H9 (cell line): ENCODE data around the gene NEURL2. TPM values are rescaled to one million over a fixed set of nuclear protein-coding genes. Genes with fewer than 3 reads are reported as not detected.
A peak's percentile ranks its signal among the peaks of the same experiment; 100 is the strongest.

Experiments used
- DNase-seq: peaks from one replicate; pipeline ENCODE4 v3.0.0-alpha.2; 2017
- H2AFZ ChIP-seq: one replicate; pipeline ENCODE4 v1.6.1; 2013; ENCODE audit warnings: mild to moderate bottlenecking, low read length, control low read depth, moderate library complexity
- H2AK5ac ChIP-seq: 2 replicates; pipeline ENCODE4 v1.6.1; 2013; ENCODE audit warnings: low read length, control low read depth, mixed read lengths; ENCODE audit not compliant: insufficient read length
- H2BK120ac ChIP-seq: one replicate; pipeline ENCODE4 v1.6.1; 2013; ENCODE audit warnings: low read depth, mild to moderate bottlenecking, low read length, control low read depth, inconsistent platforms; ENCODE audit not compliant: poor library complexity, severe bottlenecking
- H2BK12ac ChIP-seq: 2 replicates; pipeline ENCODE4 v1.6.1; 2013; ENCODE audit warnings: low read length, control low read depth, mixed read lengths, low read depth; ENCODE audit not compliant: insufficient read length
- H2BK15ac ChIP-seq: 2 replicates; pipeline ENCODE4 v1.6.1; 2013; ENCODE audit warnings: low read depth, low read length, control low read depth
- H2BK20ac ChIP-seq: one replicate; pipeline ENCODE4 v1.6.1; 2013; ENCODE audit warnings: low read depth, mild to moderate bottlenecking, low read length, control low read depth, inconsistent platforms; ENCODE audit not compliant: poor library complexity, severe bottlenecking
- H2BK5ac ChIP-seq: 2 replicates; pipeline ENCODE4 v1.6.1; 2013; ENCODE audit warnings: low read length, control low read depth, mixed read lengths; ENCODE audit not compliant: insufficient read length
- H3K14ac ChIP-seq: 2 replicates; pipeline ENCODE4 v1.6.1; 2013; ENCODE audit warnings: low read length, control low read depth; ENCODE audit not compliant: insufficient read depth
- H3K18ac ChIP-seq: 2 replicates; pipeline ENCODE4 v1.6.1; 2013; ENCODE audit warnings: low read depth, mild to moderate bottlenecking, mixed read lengths, low read length, control low read depth; ENCODE audit not compliant: insufficient read length
- H3K23ac ChIP-seq: 2 replicates; pipeline ENCODE4 v1.6.1; 2013; ENCODE audit warnings: low read length, control low read depth, mixed read lengths, low read depth; ENCODE audit not compliant: insufficient read length
- H3K23me2 ChIP-seq: 2 replicates; pipeline ENCODE4 v1.6.1; 2013; ENCODE audit warnings: low read depth, mild to moderate bottlenecking, mixed read lengths, low read length, control low read depth; ENCODE audit not compliant: insufficient read length, poor library complexity, severe bottlenecking
- H3K27ac ChIP-seq: 2 replicates; pipeline ENCODE4 v1.5.1; 2013; ENCODE audit warnings: low read length, control low read depth, mixed read lengths, low read depth; ENCODE audit not compliant: insufficient read length
- H3K27me3 ChIP-seq: 2 replicates; pipeline ENCODE4 v1.6.1; 2013; ENCODE audit warnings: low read length, control low read depth, inconsistent platforms; ENCODE audit not compliant: insufficient read depth
- H3K4ac ChIP-seq: 2 replicates; pipeline ENCODE4 v1.6.1; 2013; ENCODE audit warnings: low read depth, mild to moderate bottlenecking, control low read depth, inconsistent platforms, low read length, moderate library complexity
- H3K4me1 ChIP-seq: 2 replicates; pipeline ENCODE4 v1.6.1; 2013; ENCODE audit warnings: low read length, control low read depth, inconsistent platforms; ENCODE audit not compliant: insufficient read depth
- H3K4me2 ChIP-seq: 2 replicates; pipeline ENCODE4 v1.6.1; 2013; ENCODE audit warnings: low read length, control low read depth, mixed read lengths; ENCODE audit not compliant: insufficient read length, insufficient read depth
- H3K56ac ChIP-seq: 2 replicates; pipeline ENCODE4 v1.6.1; 2013; ENCODE audit warnings: low read depth, mild to moderate bottlenecking, mixed read lengths, low read length, control low read depth; ENCODE audit not compliant: insufficient read length
- H3K79me1 ChIP-seq: 2 replicates; pipeline ENCODE4 v1.6.1; 2013; ENCODE audit warnings: low read depth, mild to moderate bottlenecking, moderate library complexity, low read length, control low read depth, inconsistent platforms; ENCODE audit not compliant: insufficient read depth, poor library complexity, severe bottlenecking
- H3K79me2 ChIP-seq: 2 replicates; pipeline ENCODE4 v1.6.1; 2013; ENCODE audit warnings: low read length, control low read depth, inconsistent platforms; ENCODE audit not compliant: insufficient read depth
- H3K9ac ChIP-seq: 2 replicates; pipeline ENCODE4 v1.6.1; 2013; ENCODE audit warnings: low read length, control low read depth, mixed read lengths; ENCODE audit not compliant: insufficient read length; ENCODE audit errors: extremely low read depth
- H3K9me3 ChIP-seq: one replicate; pipeline ENCODE4 v1.6.1; 2013; ENCODE audit warnings: low read depth, low read length, inconsistent platforms; ENCODE audit not compliant: control insufficient read depth
- H3T11ph ChIP-seq: one replicate; pipeline ENCODE4 v1.6.1; 2013; ENCODE audit warnings: mild to moderate bottlenecking, low read length, control low read depth, inconsistent platforms
- H4K20me1 ChIP-seq: one replicate; pipeline ENCODE4 v1.6.1; 2013; ENCODE audit not compliant: control insufficient read depth, insufficient read length, insufficient read depth
- H4K5ac ChIP-seq: 2 replicates; pipeline ENCODE4 v1.6.1; 2013; ENCODE audit warnings: low read depth, mild to moderate bottlenecking, mixed read lengths, low read length, control low read depth; ENCODE audit not compliant: insufficient read length
- H4K8ac ChIP-seq: replicated peaks from 2 replicates; pipeline ENCODE4 v1.6.1; 2013; ENCODE audit warnings: low read length, control low read depth, mixed read lengths, low read depth; ENCODE audit not compliant: insufficient read length
- H4K91ac ChIP-seq: 2 replicates; pipeline ENCODE4 v1.6.1; 2013; ENCODE audit warnings: low read depth, mild to moderate bottlenecking, moderate library complexity, mixed read lengths, low read length, control low read depth; ENCODE audit not compliant: insufficient read length
- H3K27ac Mint-ChIP-seq, 3 experiments: 2 replicates in 2 of 3; 3 replicates in 1 of 3; pipeline ENCODE4 v1.8.0; 2020 to 2021; ENCODE audit warnings: mixed read lengths in 3 of 3, mild to moderate bottlenecking in 1 of 3, moderate library complexity in 1 of 3
- H3K27me3 Mint-ChIP-seq: 2 replicates; pipeline ENCODE4 v1.8.0; 2021; ENCODE audit warnings: low read depth, mild to moderate bottlenecking, moderate library complexity, mixed read lengths
- H3K36me3 Mint-ChIP-seq, 3 experiments: 2 replicates in 2 of 3; 3 replicates in 1 of 3; pipeline ENCODE4 v1.8.0; 2020 to 2021; ENCODE audit warnings: low read depth in 3 of 3, mixed read lengths in 3 of 3; ENCODE audit not compliant: insufficient read depth in 1 of 3
- H3K4me1 Mint-ChIP-seq, 2 experiments: 2 replicates each; pipeline ENCODE4 v1.8.0; 2020; ENCODE audit warnings: mixed read lengths in 2 of 2
- H3K4me3 Mint-ChIP-seq, 2 experiments: 2 replicates in 1 of 2; 3 replicates in 1 of 2; pipeline ENCODE4 v1.8.0; 2020 to 2021; ENCODE audit warnings: mild to moderate bottlenecking in 2 of 2, mixed read lengths in 2 of 2, moderate library complexity in 1 of 2
- H3K9me3 Mint-ChIP-seq, 2 experiments: 2 replicates in 1 of 2; 3 replicates in 1 of 2; pipeline ENCODE4 v1.8.0; 2020; ENCODE audit warnings: mild to moderate bottlenecking in 2 of 2, mixed read lengths in 2 of 2, moderate library complexity in 1 of 2
- WGBS: extraction: QIAGEN DNeasy Blood & Tissue Kit; methylation state at CpG from one replicate; pipeline ENCODE4 v1.1.7; 2013; ENCODE audit warnings: missing lambda C conversion rate, low lambda C conversion rate, mixed read lengths; ENCODE audit not compliant: insufficient read length; ENCODE audit errors: extremely low coverage; 5-methylcytosine and 5-hydroxymethylcytosine counted together
- total RNA-seq: library from RNA; stranded (reverse); gene quantifications from 2 replicates; pipeline ENCODE4 v1.2.1, GENCODE V29; 2021
- TF ChIP-seq, protein P1 (sequence below): fragments of 200-600 bp; sonication (generic); conservative IDR thresholded peaks from 3 replicates; pipeline ENCODE4 v1.8.0; 2021; ENCODE audit warnings: antibody characterized with exemption, mild to moderate bottlenecking

The NEURL2 gene
- total RNA-seq, 1 experiment from 2014 or later, result 5.4 TPM

DNA sequence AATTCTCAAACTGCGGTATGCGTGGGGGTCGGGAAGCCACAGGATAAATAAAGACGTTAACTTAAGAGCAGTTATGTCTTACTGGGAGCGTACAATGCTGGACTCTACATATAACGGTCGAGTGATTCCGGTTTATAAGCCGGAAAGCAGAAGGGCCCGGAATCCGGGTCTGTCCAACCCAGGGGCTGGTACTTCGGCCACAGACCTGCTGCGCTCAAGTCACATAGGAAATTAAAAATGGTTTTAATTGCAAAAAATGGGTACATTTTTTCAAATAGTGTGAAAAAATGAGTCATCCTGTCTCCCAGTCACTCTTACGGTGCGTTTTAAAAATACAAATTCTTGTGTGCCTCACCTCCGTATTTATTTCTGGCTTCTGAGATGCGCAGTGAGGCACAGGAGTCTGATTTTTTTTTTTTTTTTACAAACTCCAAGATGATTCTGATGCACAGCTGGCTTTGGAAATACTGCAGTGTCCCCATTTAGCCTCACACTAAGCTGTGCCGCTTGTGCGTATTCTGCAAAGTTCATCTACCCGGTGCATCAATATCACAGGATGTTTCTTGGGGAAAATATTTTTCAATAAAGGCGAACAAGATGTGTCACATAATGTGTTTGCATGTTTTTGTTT, 44.5 kb upstream of the NEURL2 start:
- Mint-ChIP-seq H3K4me1 (peaks cover 32 to 33% of the 10 kb centered on the region in 2 experiments), H3K4me3 (peak overlapping the region; percentile 82 to 92), H3K36me3 (peaks cover 14 to 35% (median 32%) of the 10 kb centered on the region in 3 experiments), H3K27me3 (no peaks in the 10 kb centered on the region; the same call in 1 of the 2 replicates), H3K9me3 (no peaks in the 10 kb centered on the region), H3K27ac (peak overlapping the region; percentile 91 to 96 (median 93); a peak in 6 of 7 replicates)
- DNase-seq, result no peak
- peak overlapping the region; percentile 39 for H3K18ac ChIP-seq
- H2BK5ac ChIP-seq, result no peak overlapping the region
- no peaks in the 10 kb centered on the region for H4K20me1 ChIP-seq
- no peak overlapping the region for H2AFZ ChIP-seq
- H3K4ac ChIP-seq, result no peak overlapping the region
- H3K23me2 ChIP-seq, result peaks cover 11% of the 10 kb centered on the region
- TF ChIP-seq, protein P1, sequence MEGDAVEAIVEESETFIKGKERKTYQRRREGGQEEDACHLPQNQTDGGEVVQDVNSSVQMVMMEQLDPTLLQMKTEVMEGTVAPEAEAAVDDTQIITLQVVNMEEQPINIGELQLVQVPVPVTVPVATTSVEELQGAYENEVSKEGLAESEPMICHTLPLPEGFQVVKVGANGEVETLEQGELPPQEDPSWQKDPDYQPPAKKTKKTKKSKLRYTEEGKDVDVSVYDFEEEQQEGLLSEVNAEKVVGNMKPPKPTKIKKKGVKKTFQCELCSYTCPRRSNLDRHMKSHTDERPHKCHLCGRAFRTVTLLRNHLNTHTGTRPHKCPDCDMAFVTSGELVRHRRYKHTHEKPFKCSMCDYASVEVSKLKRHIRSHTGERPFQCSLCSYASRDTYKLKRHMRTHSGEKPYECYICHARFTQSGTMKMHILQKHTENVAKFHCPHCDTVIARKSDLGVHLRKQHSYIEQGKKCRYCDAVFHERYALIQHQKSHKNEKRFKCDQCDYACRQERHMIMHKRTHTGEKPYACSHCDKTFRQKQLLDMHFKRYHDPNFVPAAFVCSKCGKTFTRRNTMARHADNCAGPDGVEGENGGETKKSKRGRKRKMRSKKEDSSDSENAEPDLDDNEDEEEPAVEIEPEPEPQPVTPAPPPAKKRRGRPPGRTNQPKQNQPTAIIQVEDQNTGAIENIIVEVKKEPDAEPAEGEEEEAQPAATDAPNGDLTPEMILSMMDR, result no peak
- H4K91ac ChIP-seq, result no peak overlapping the region
- H4K5ac ChIP-seq, result no peak overlapping the region
- no peak overlapping the region for H3K27ac ChIP-seq
- no CpG with 5 or more reads among the region's 21 CpGs for WGBS
- H3K79me2 ChIP-seq, result peaks cover 4% of the 10 kb centered on the region; the same call in 1 of the 2 replicates
- no peak overlapping the region for H3K14ac ChIP-seq
- peak overlapping the region; percentile 92 for H3K9ac ChIP-seq
- H3K23ac ChIP-seq, result no peak overlapping the region
- peak overlapping the region; percentile 73 for H3K4me2 ChIP-seq
- no peak overlapping the region for H2BK20ac ChIP-seq
- H4K8ac ChIP-seq, result no peak overlapping the region
- H2BK12ac ChIP-seq, result no peak overlapping the region
- H3K27me3 ChIP-seq, result no peaks in the 10 kb centered on the region
- H3T11ph ChIP-seq, result no peak overlapping the region
- no peak overlapping the region for H2BK120ac ChIP-seq
- H3K4me1 ChIP-seq, result peaks cover 11% of the 10 kb centered on the region
- no peaks in the 10 kb centered on the region for H3K9me3 ChIP-seq
- no peak overlapping the region for H2BK15ac ChIP-seq
- H3K79me1 ChIP-seq, result no peaks in the 10 kb centered on the region
- no peak overlapping the region for H3K56ac ChIP-seq
- no peak overlapping the region for H2AK5ac ChIP-seq
